ENCODE measurements around the gene CCDC97.

Gene CCDC97

GRCh38 chr19:41298348-41298964, 11.5 kb upstream of the CCDC97 start:
- DNase-seq = peak in 7 of 14 donors; percentile 3 to 43 (median 25)

- DNase-seq = peak in 2 of 14 donors; percentile 10 to 39
Measured at GRCh38 chr19:41299046-41299754, 10.8 kb upstream of the CCDC97 start.

- peak in 3 of 14 donors; percentile 6 to 10 (median 8) for DNase-seq
Measured at GRCh38 chr19:41299755-41300089, 10.2 kb upstream of the CCDC97 start.

- no peak for DNase-seq
Measured at GRCh38 chr19:41300555-41300954, 9.4 kb upstream of the CCDC97 start.

GRCh38 chr19:41302624-41303351, 7.2 kb upstream of the CCDC97 start:
- no peak for DNase-seq

- DNase-seq = no peak
Measured at GRCh38 chr19:41303954-41304353, 6.0 kb upstream of the CCDC97 start.

- DNase-seq = no peak
Measured at GRCh38 chr19:41304706-41305483, 5.1 kb upstream of the CCDC97 start.

- DNase-seq = no peak
Measured at GRCh38 chr19:41305927-41306793, 3.8 kb upstream of the CCDC97 start.

GRCh38 chr19:41307090-41307875, 2.7 kb upstream of the CCDC97 start:
- DNase-seq = no peak

- DNase-seq = no peak
Measured at GRCh38 chr19:41307954-41308449, 2.0 kb upstream of the CCDC97 start.

GRCh38 chr19:41308450-41309179, 1.4 kb upstream of the CCDC97 start:
- DNase-seq = peak; percentile 19 to 88 (median 80)

GRCh38 chr19:41309180-41310032, 566 bp upstream of the CCDC97 start:
- DNase-seq = peak in 8 of 14 donors; percentile 34 to 58 (median 44)

- no peak for DNase-seq
Measured at GRCh38 chr19:41311072-41311471, 1.1 kb downstream of the CCDC97 start.

- DNase-seq = no peak
Measured at GRCh38 chr19:41311613-41312012, 1.6 kb downstream of the CCDC97 start.

- DNase-seq = no peak
Measured at GRCh38 chr19:41316306-41316920, 6.4 kb downstream of the CCDC97 start.

GRCh38 chr19:41318696-41319499, 8.9 kb downstream of the CCDC97 start:
- DNase-seq = no peak

- DNase-seq = no peak
Measured at GRCh38 chr19:41319500-41320184, 9.7 kb downstream of the CCDC97 start.

All from C1 segment of cervical spinal cord (tissue), 14 donors.